WERI-Rb-1 (cell line): ENCODE measurements around the gene ANKRD34B.
A peak's percentile ranks its signal among the peaks of the same experiment; 100 is the strongest.

ENCODE experiments used
- DNase-seq: peaks from one replicate; pipeline ENCODE4 v3.0.0-alpha.2; 2020
- H3K27ac ChIP-seq: fragments of 250-450 bp; sonication (Bioruptor Pico); 2 replicates; pipeline ENCODE4 v1.5.1; 2020; ENCODE audit warnings: mild to moderate bottlenecking, moderate library complexity
- H3K27me3 ChIP-seq: fragments of 250-450 bp; sonication (Bioruptor Pico); 2 replicates; pipeline ENCODE4 v1.5.1; 2021; ENCODE audit warnings: mild to moderate bottlenecking, low read depth, moderate library complexity; ENCODE audit not compliant: insufficient read depth, severe bottlenecking
- H3K36me3 ChIP-seq: fragments of 250-450 bp; sonication (Bioruptor Pico); 2 replicates; pipeline ENCODE4 v1.5.1; 2020; ENCODE audit warnings: mild to moderate bottlenecking, moderate library complexity
- H3K4me3 ChIP-seq: 2 replicates; pipeline ENCODE4 v1.5.1; 2011; ENCODE audit warnings: low read depth, mild to moderate bottlenecking, control low read depth, low read length
- H3K9me3 ChIP-seq: fragments of 250-450 bp; sonication (Bioruptor Pico); 2 replicates; pipeline ENCODE4 v1.5.1; 2021; ENCODE audit warnings: mild to moderate bottlenecking, moderate library complexity; ENCODE audit not compliant: severe bottlenecking
- CTCF ChIP-seq: IDR thresholded peaks from 2 replicates; pipeline ENCODE4 v1.5.1; 2011; ENCODE audit warnings: low read depth, mild to moderate bottlenecking, control low read depth, inconsistent platforms, low read length

ANKRD34B gene

GRCh38 chr5:80569961-80570786 lies at the start of gene ANKRD34B:
Gene ANKRD34B (minus strand): TSS chr5:80570280. CDS start chr5:80560019, 10,261 bp downstream.
- no peak for TF ChIP-seq CTCF
- Histone ChIP-seq H3K36me3 (no peaks in the 10 kb centered on the region), H3K27me3 (peaks cover 30% of the 10 kb centered on the region), H3K9me3 (no peaks in the 10 kb centered on the region), H3K4me3 (peak within 1 kb of the TSS; percentile 61), H3K27ac (no peak within 1 kb of the TSS)
- DNase-seq, result peak; percentile 50

GRCh38 chr5:80619086-80619485 lies 49.0 kb upstream of the ANKRD34B start:
- H3K36me3 ChIP-seq, result no peaks in the 10 kb centered on the region

GRCh38 chr5:80618438-80618837 lies 48.4 kb upstream of the ANKRD34B start:
- no peak for TF ChIP-seq CTCF
- H3K27ac ChIP-seq, result no peak overlapping the region
- H3K27me3 ChIP-seq, result no peaks in the 10 kb centered on the region
- no peaks in the 10 kb centered on the region for H3K9me3 ChIP-seq
- DNase-seq, result no peak
- H3K4me3 ChIP-seq, result no peak overlapping the region
- no peaks in the 10 kb centered on the region for H3K36me3 ChIP-seq

More at GRCh38 chr5:80619086-80619485, 49.0 kb upstream of the ANKRD34B start:
- no peaks in the 10 kb centered on the region for H3K9me3 ChIP-seq
- DNase-seq, result no peak
- no peak overlapping the region for H3K4me3 ChIP-seq
- TF ChIP-seq CTCF, result no peak
- H3K27me3 ChIP-seq, result no peaks in the 10 kb centered on the region
- H3K27ac ChIP-seq, result no peak overlapping the region

- Histone ChIP-seq H3K27me3 (no peaks in the 10 kb centered on the region), H3K27ac (no peak overlapping the region), H3K36me3 (no peaks in the 10 kb centered on the region), H3K4me3 (no peak overlapping the region), H3K9me3 (no peaks in the 10 kb centered on the region)
- no peak for TF ChIP-seq CTCF
- no peak for DNase-seq
Observed at GRCh38 chr5:80615266-80615914, 45.3 kb upstream of the ANKRD34B start.

GRCh38 chr5:80609692-80610091 lies 39.6 kb upstream of the ANKRD34B start:
- H3K27ac ChIP-seq, result no peak overlapping the region
- no peaks in the 10 kb centered on the region for H3K36me3 ChIP-seq
- H3K4me3 ChIP-seq, result no peak overlapping the region
- no peaks in the 10 kb centered on the region for H3K9me3 ChIP-seq
- H3K27me3 ChIP-seq, result no peaks in the 10 kb centered on the region
- TF ChIP-seq CTCF, result no peak
- DNase-seq, result no peak
